GM18517 (cell line): ENCODE measurements around the gene PLA2G2D.

Experiments used
- ATAC-seq: cut with Tn5 transposase; IDR thresholded peaks from one replicate; pipeline ENCODE4 v1.9.1; 2021; ENCODE audit warnings: mild to moderate bottlenecking, moderate library complexity; ENCODE audit not compliant: unreplicated experiment

Gene PLA2G2D

GRCh38 chr1:20119347-20119746 is at the start of gene PLA2G2D:
Gene PLA2G2D (minus strand): TSS chr1:20119536. CDS start chr1:20119498, 38 bp downstream.
- ATAC-seq = no peak

- ATAC-seq = no peak
Measured at GRCh38 chr1:20168564-20169491, 49.5 kb upstream of the PLA2G2D start.

GRCh38 chr1:20167126-20167525 is 47.8 kb upstream of the PLA2G2D start:
- ATAC-seq = no peak

GRCh38 chr1:20166051-20166450 is 46.7 kb upstream of the PLA2G2D start:
- no peak for ATAC-seq

- no peak for ATAC-seq
Measured at GRCh38 chr1:20165522-20165951, 46.2 kb upstream of the PLA2G2D start.

- ATAC-seq = no peak
Measured at GRCh38 chr1:20164694-20165202, 45.4 kb upstream of the PLA2G2D start.

GRCh38 chr1:20160034-20160433 is 40.7 kb upstream of the PLA2G2D start:
- no peak for ATAC-seq

- ATAC-seq = no peak
Measured at GRCh38 chr1:20158358-20159070, 39.2 kb upstream of the PLA2G2D start.

GRCh38 chr1:20154301-20154831 is 35.0 kb upstream of the PLA2G2D start:
- no peak for ATAC-seq

- no peak for ATAC-seq
Measured at GRCh38 chr1:20153000-20153418, 33.7 kb upstream of the PLA2G2D start.

GRCh38 chr1:20152599-20152930 is 33.2 kb upstream of the PLA2G2D start:
- ATAC-seq = no peak

- no peak for ATAC-seq
Measured at GRCh38 chr1:20151906-20152598, 32.7 kb upstream of the PLA2G2D start.

GRCh38 chr1:20150969-20151368 is 31.6 kb upstream of the PLA2G2D start:
- ATAC-seq = no peak

- no peak for ATAC-seq
Measured at GRCh38 chr1:20150326-20150705, 31.0 kb upstream of the PLA2G2D start.

- no peak for ATAC-seq
Measured at GRCh38 chr1:20149601-20150325, 30.4 kb upstream of the PLA2G2D start.

- no peak for ATAC-seq
Measured at GRCh38 chr1:20148571-20149500, 29.5 kb upstream of the PLA2G2D start.

- ATAC-seq = no peak
Measured at GRCh38 chr1:20147846-20148570, 28.7 kb upstream of the PLA2G2D start.

GRCh38 chr1:20143734-20144565 is 24.6 kb upstream of the PLA2G2D start:
- no peak for ATAC-seq
